RKO (cell line): ENCODE results near the gene RIMKLA.

Source experiments
- DNase-seq: peaks from one replicate; pipeline ENCODE4 v3.0.0-alpha.2; 2016; ENCODE audit warnings: low spot score

Gene RIMKLA

GRCh38 chr1:42372796-42373195, 7.8 kb upstream of the RIMKLA start:
- no peak for DNase-seq

GRCh38 chr1:42379794-42380585, 602 bp upstream of the RIMKLA start:
- peak; percentile 72 for DNase-seq

GRCh38 chr1:42381280-42381673, 685 bp downstream of the RIMKLA start:
- no peak for DNase-seq

GRCh38 chr1:42385283-42385682, 4.7 kb downstream of the RIMKLA start:
- DNase-seq, result no peak

- no peak for DNase-seq
These were observed 5.5 kb downstream of the RIMKLA start for GRCh38 chr1:42386051-42386450.

GRCh38 chr1:42392255-42392654, 11.7 kb downstream of the RIMKLA start:
- DNase-seq, result no peak

GRCh38 chr1:42392967-42393848, 12.6 kb downstream of the RIMKLA start:
- DNase-seq, result no peak

GRCh38 chr1:42399315-42400100, 18.9 kb downstream of the RIMKLA start:
- DNase-seq, result no peak

- no peak for DNase-seq
These were observed 23.3 kb downstream of the RIMKLA start for GRCh38 chr1:42403880-42404400.

GRCh38 chr1:42414551-42415496, 34.2 kb downstream of the RIMKLA start:
- no peak for DNase-seq

- DNase-seq, result no peak
These were observed 36.6 kb downstream of the RIMKLA start for GRCh38 chr1:42417166-42417565.

GRCh38 chr1:42418516-42418915, 37.9 kb downstream of the RIMKLA start:
- no peak for DNase-seq

- DNase-seq, result no peak
These were observed 38.7 kb downstream of the RIMKLA start for GRCh38 chr1:42419126-42419821.

GRCh38 chr1:42420121-42420520, 39.5 kb downstream of the RIMKLA start:
- no peak for DNase-seq

- DNase-seq, result no peak
These were observed 40.5 kb downstream of the RIMKLA start for GRCh38 chr1:42420911-42421585.

- DNase-seq, result no peak
These were observed 42.1 kb downstream of the RIMKLA start for GRCh38 chr1:42422737-42423136.

- no peak for DNase-seq
These were observed 43.1 kb downstream of the RIMKLA start for GRCh38 chr1:42423681-42424080.

GRCh38 chr1:42424201-42424600, 43.6 kb downstream of the RIMKLA start:
- DNase-seq, result no peak

GRCh38 chr1:42427240-42427639, 46.6 kb downstream of the RIMKLA start:
- DNase-seq, result no peak

- no peak for DNase-seq
These were observed 49.0 kb downstream of the RIMKLA start for GRCh38 chr1:42429603-42430002.
